ENCODE measurements around the gene KIAA2012.

KIAA2012 gene

DNA sequence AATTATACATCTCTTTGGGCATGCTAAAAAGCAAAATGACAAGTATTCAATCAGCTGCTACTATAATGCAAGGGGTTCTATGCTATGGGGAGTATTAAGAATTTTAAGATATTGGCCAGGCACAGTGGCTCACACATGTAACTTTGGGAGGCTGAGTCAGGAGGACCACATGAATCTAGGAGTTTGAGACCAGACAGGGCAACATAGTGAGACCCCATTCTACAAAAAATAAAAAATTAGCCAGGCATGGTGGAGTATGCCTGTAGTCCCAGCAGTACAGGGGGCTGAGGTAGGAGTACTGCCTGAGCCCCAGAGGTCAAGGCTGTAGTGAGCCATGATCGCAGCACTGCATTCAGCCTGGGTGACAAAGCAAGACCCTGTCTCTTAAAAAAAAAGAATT lies 5.5 kb upstream of the KIAA2012 start:
- no peak overlapping the region for H3K4me3 ChIP-seq (ENCODE audit: control insufficient read depth, low read depth, low read length)
- TF ChIP-seq CTCF (IDR thresholded peaks at IDR 0.05; ENCODE audit: control insufficient read depth, insufficient read depth, low read depth, low read length, missing control alignments) = no peak
- DNase-seq (ENCODE audit: low read depth) = no peak

- H3K4me3 ChIP-seq (ENCODE audit: control insufficient read depth, low read depth, low read length) = no peak overlapping the region
- no peak for TF ChIP-seq CTCF (IDR thresholded peaks at IDR 0.05; ENCODE audit: control insufficient read depth, insufficient read depth, low read depth, low read length, missing control alignments)
- no peak for DNase-seq (ENCODE audit: low read depth)
Observed at GRCh38 chr2:202069170-202070067, 3.6 kb upstream of the KIAA2012 start.

DNA sequence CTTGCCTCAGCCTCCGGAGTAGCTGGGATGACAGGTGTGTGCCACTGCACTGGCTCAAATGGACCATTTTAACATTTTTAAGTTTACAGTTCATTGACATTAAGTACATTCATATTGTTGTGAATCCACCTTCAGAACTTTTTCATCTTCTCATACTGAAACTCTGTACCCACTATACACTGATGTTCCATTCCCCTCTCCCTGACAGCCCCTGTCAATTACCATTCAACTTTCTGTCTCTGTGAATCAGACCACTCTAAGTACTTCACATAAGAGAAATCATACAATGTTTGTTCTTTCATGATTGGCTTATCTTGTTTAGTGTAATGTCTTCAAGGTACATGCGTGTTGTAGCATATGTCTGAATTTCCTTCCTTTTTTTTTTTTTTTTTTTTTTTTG lies 1.9 kb upstream of the KIAA2012 start:
- no peak for TF ChIP-seq CTCF (IDR thresholded peaks at IDR 0.05; ENCODE audit: control insufficient read depth, insufficient read depth, low read depth, low read length, missing control alignments)
- no peak for DNase-seq (ENCODE audit: low read depth)
- H3K4me3 ChIP-seq (ENCODE audit: control insufficient read depth, low read depth, low read length) = no peak overlapping the region

DNA sequence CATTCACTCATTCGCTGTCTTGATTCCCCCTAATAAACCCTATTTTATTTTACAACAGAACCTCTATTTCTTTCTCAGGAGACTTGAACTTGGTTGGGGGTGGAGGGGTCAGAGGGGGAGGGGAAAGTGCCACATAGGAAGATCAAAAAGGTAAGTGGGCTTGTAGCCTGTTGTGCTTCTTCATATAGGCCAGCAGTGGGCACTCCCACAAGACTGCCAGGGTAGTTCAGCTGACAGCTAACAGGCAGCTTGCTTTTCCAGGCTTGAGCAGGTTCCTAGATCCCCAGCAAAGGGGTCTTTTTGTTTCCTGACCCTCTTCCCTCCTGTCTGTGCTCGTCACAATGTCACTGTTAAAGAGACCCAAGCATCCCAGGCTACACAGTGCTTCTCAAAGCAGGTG lies 829 bp upstream of the KIAA2012 start:
- DNase-seq (ENCODE audit: low read depth) = no peak
- no peak overlapping the region for H3K4me3 ChIP-seq (ENCODE audit: control insufficient read depth, low read depth, low read length)
- TF ChIP-seq CTCF (IDR thresholded peaks at IDR 0.05; ENCODE audit: control insufficient read depth, insufficient read depth, low read depth, low read length, missing control alignments) = peak; percentile 28

- H3K4me3 ChIP-seq (ENCODE audit: control insufficient read depth, low read depth, low read length) = no peak overlapping the region
- no peak for DNase-seq (ENCODE audit: low read depth)
- no peak for TF ChIP-seq CTCF (IDR thresholded peaks at IDR 0.05; ENCODE audit: control insufficient read depth, insufficient read depth, low read depth, low read length, missing control alignments)
Observed at GRCh38 chr2:202074324-202074723, 1.3 kb downstream of the KIAA2012 start.

DNA sequence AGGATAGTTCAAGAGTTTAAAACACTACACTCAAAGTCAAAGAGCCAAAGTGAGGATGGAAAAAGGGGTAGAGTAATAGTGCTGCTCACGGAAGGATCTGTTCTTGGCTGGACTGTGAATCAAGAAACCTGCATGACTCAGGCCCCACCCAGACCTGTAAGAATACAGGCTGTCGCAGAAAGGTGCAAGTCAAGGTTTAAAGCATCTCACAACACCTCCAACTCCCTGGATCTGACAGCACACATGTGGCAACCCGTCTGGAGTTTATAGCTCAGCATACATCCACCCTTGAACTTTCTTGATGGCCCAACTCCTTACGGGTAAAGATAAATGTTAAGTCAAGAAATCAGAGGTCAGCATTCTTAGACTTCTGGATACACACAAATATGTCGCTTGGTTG lies 6.3 kb downstream of the KIAA2012 start:
- H3K4me3 ChIP-seq (ENCODE audit: control insufficient read depth, low read depth, low read length) = no peak overlapping the region
- no peak for TF ChIP-seq CTCF (IDR thresholded peaks at IDR 0.05; ENCODE audit: control insufficient read depth, insufficient read depth, low read depth, low read length, missing control alignments)
- DNase-seq (ENCODE audit: low read depth) = no peak
